Measurements from ENCODE around the gene NOL6. TPM values are rescaled to one million over a fixed set of nuclear protein-coding genes. Genes with fewer than 3 reads are reported as not detected.

The NOL6 gene
- total RNA-seq, 1 experiment from 2014 or later, result 39.3 TPM

- no TSS peak for BruUV-seq (replicated peaks)
- intact Hi-C loops (cut with micrococcal nuclease; ENCODE audit: unreplicated experiment), result no loop called here
- H3K27ac Mint-ChIP-seq (ENCODE audit: unreplicated experiment), result no peak overlapping the region
- H3K4me1 Mint-ChIP-seq (ENCODE audit: low read depth, unreplicated experiment), result peaks cover 7% of the 10 kb centered on the region
- H3K36me3 Mint-ChIP-seq (ENCODE audit: insufficient read depth, unreplicated experiment), result peaks cover 11% of the 10 kb centered on the region
- no peak for TF ChIP-seq CTCF (IDR thresholded peaks at IDR 0.05; ENCODE audit: unreplicated experiment)
- H3K9me3 Mint-ChIP-seq (ENCODE audit: low read depth, unreplicated experiment), result no peaks in the 10 kb centered on the region
- no peak for DNase-seq
- no peak overlapping the region for H3K4me3 Mint-ChIP-seq (ENCODE audit: low read depth, unreplicated experiment)
- H3K27me3 Mint-ChIP-seq (ENCODE audit: unreplicated experiment), result no peaks in the 10 kb centered on the region
- CTCF ChIA-PET, result no interaction called here
Observed at GRCh38 chr9:33463151-33463550, 10.6 kb downstream of the NOL6 start.

- BruUV-seq (replicated peaks), result TSS peak; percentile 12
- no peak overlapping the region for H3K4me3 Mint-ChIP-seq (ENCODE audit: low read depth, unreplicated experiment)
Observed at GRCh38 chr9:33461492-33461891, 12.2 kb downstream of the NOL6 start.

GRCh38 chr9:33460854-33461253 lies 12.9 kb downstream of the NOL6 start:
- Mint-ChIP-seq H3K4me1 (ENCODE audit: low read depth, unreplicated experiment) (peaks cover 23% of the 10 kb centered on the region), H3K27me3 (ENCODE audit: unreplicated experiment) (no peaks in the 10 kb centered on the region), H3K9me3 (ENCODE audit: low read depth, unreplicated experiment) (no peaks in the 10 kb centered on the region), H3K36me3 (ENCODE audit: insufficient read depth, unreplicated experiment) (peaks cover 6% of the 10 kb centered on the region), H3K27ac (ENCODE audit: unreplicated experiment) (no peak overlapping the region), H3K4me3 (ENCODE audit: low read depth, unreplicated experiment) (no peak overlapping the region)
- CTCF ChIA-PET, result no interaction called here
- TF ChIP-seq CTCF (IDR thresholded peaks at IDR 0.05; ENCODE audit: unreplicated experiment), result no peak
- no TSS peak for BruUV-seq (replicated peaks)
- intact Hi-C loops (cut with micrococcal nuclease; ENCODE audit: unreplicated experiment), result no loop called here
- DNase-seq, result no peak

More at GRCh38 chr9:33461492-33461891, 12.2 kb downstream of the NOL6 start:
- TF ChIP-seq CTCF (IDR thresholded peaks at IDR 0.05; ENCODE audit: unreplicated experiment), result no peak
- intact Hi-C loops (cut with micrococcal nuclease; ENCODE audit: unreplicated experiment), result no loop called here
- no peak for DNase-seq
- H3K4me1 Mint-ChIP-seq (ENCODE audit: low read depth, unreplicated experiment), result peaks cover 20% of the 10 kb centered on the region
- peaks cover 6% of the 10 kb centered on the region for H3K36me3 Mint-ChIP-seq (ENCODE audit: insufficient read depth, unreplicated experiment)
- CTCF ChIA-PET, result no interaction called here
- no peaks in the 10 kb centered on the region for H3K9me3 Mint-ChIP-seq (ENCODE audit: low read depth, unreplicated experiment)
- no peaks in the 10 kb centered on the region for H3K27me3 Mint-ChIP-seq (ENCODE audit: unreplicated experiment)
- no peak overlapping the region for H3K27ac Mint-ChIP-seq (ENCODE audit: unreplicated experiment)

GRCh38 chr9:33459115-33459514 lies 14.6 kb downstream of the NOL6 start:
- CTCF ChIA-PET, result interaction anchor here (1.6 kb wide), 1 partner anchor 7 kb away, joined by 3 read pairs; no protein-coding TSS in a partner anchor
- Mint-ChIP-seq H3K27me3 (ENCODE audit: unreplicated experiment) (no peaks in the 10 kb centered on the region), H3K4me3 (ENCODE audit: low read depth, unreplicated experiment) (peak overlapping the region; percentile 34), H3K27ac (ENCODE audit: unreplicated experiment) (peak overlapping the region; percentile 64), H3K4me1 (ENCODE audit: low read depth, unreplicated experiment) (peaks cover 23% of the 10 kb centered on the region), H3K9me3 (ENCODE audit: low read depth, unreplicated experiment) (no peaks in the 10 kb centered on the region), H3K36me3 (ENCODE audit: insufficient read depth, unreplicated experiment) (peaks cover 6% of the 10 kb centered on the region)
- no peak for DNase-seq
- intact Hi-C loops (cut with micrococcal nuclease; ENCODE audit: unreplicated experiment), result no loop called here
- no peak for TF ChIP-seq CTCF (IDR thresholded peaks at IDR 0.05; ENCODE audit: unreplicated experiment)
- no TSS peak for BruUV-seq (replicated peaks)
